T-helper 1 cell treated with Interleukin-12 subunit alpha and Interleukin-12 subunit beta and Interleukin-4 antibody, amounts not matched to agents 30 μg/mL and 1 μg/mL, for 36 hours (primary cell): Measurements from ENCODE around the gene XPO4.
"Not testable (repeated sequence)": the region's sequence is repeated elsewhere in the genome, so short reads cannot be mapped to it uniquely, and the experiment has no call there.

Experiments used
- H3K27ac Mint-ChIP-seq: one replicate; pipeline ENCODE4 v1.8.0; 2021; ENCODE audit warnings: mild to moderate bottlenecking, mixed read lengths
- H3K27me3 Mint-ChIP-seq: one replicate; pipeline ENCODE4 v1.8.0; 2021; ENCODE audit warnings: low read depth, mixed read lengths
- H3K36me3 Mint-ChIP-seq: one replicate; pipeline ENCODE4 v1.8.0; 2021; ENCODE audit warnings: low read depth, mixed read lengths
- H3K4me1 Mint-ChIP-seq: one replicate; pipeline ENCODE4 v1.8.0; 2021; ENCODE audit warnings: low read depth, mixed read lengths
- H3K4me3 Mint-ChIP-seq: one replicate; pipeline ENCODE4 v1.8.0; 2021; ENCODE audit warnings: mild to moderate bottlenecking, moderate library complexity, mixed read lengths
- H3K9me3 Mint-ChIP-seq: one replicate; pipeline ENCODE4 v1.8.0; 2021; ENCODE audit warnings: mixed read lengths

The XPO4 gene

DNA sequence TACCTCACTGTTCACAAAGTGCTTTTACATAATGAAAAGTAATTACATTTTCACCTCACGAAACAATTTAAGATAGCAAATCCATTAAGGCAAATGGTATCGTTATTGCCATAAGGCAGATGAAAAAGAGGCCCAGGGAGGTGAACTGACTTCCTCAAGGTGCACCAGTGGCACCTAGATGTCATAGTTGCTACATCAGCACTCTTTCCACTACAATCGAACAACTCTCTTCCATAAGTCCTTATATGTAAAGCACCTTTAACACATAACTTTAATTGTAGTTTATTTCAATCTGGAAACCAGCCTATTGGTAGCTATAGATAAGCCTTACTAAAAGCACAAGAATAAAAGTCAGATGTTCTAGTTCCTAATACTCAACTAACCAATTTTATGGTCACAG, 35.1 kb downstream of the XPO4 start:
- H3K27me3 Mint-ChIP-seq = no peaks in the 10 kb centered on the region
- no peak overlapping the region for H3K27ac Mint-ChIP-seq
- H3K4me1 Mint-ChIP-seq = peaks cover 15% of the 10 kb centered on the region
- H3K36me3 Mint-ChIP-seq = peaks cover 4% of the 10 kb centered on the region
- no peaks in the 10 kb centered on the region for H3K9me3 Mint-ChIP-seq
- no peak overlapping the region for H3K4me3 Mint-ChIP-seq

DNA sequence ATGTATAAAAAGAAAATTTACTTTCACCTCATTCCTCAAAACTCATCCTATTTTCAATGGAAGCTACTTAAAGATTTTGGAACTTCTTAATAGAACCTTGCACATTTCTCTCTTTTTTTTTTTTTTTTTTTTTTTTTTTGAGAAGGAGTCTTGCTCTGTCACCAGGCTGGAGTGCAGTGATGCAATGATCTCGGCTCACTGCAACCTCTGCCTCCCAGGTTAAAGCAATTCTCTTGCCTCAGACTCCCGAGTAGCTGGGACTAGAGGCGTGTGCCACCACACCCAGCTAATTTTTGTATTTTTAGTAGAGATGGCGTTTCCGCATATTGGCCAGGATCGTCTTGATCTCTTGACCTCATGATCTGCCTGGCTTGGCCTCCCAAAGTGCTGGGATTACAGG, 40.9 kb downstream of the XPO4 start:
- not testable (repeated sequence) for H3K4me3 Mint-ChIP-seq, H3K27me3 Mint-ChIP-seq, H3K27ac Mint-ChIP-seq, H3K4me1 Mint-ChIP-seq, H3K9me3 Mint-ChIP-seq
- peaks cover 17% of the 10 kb centered on the region for H3K36me3 Mint-ChIP-seq

DNA sequence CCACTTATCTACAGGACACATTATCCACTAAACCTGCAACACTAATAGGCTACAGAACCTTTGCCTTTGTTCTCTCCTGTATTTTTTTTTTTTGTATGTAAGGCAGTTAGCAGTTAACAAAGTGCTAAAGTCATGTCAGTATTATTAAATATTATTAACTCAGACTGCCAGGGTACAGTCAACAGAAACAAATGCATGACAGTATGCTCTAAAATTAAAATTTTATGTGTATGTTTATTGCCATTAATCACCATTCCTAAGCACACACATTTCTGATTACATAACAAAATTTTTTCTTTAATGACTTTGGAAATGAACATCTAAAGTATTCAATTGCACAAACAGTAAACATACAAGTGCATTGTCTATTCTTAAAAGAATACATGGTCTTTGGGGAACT, 41.7 kb downstream of the XPO4 start:
- H3K4me1 Mint-ChIP-seq = peaks cover 7% of the 10 kb centered on the region
- H3K27me3 Mint-ChIP-seq = no peaks in the 10 kb centered on the region
- peaks cover 18% of the 10 kb centered on the region for H3K36me3 Mint-ChIP-seq
- no peaks in the 10 kb centered on the region for H3K9me3 Mint-ChIP-seq
- H3K27ac Mint-ChIP-seq = no peak overlapping the region
- H3K4me3 Mint-ChIP-seq = no peak overlapping the region

- Mint-ChIP-seq H3K9me3 (no peaks in the 10 kb centered on the region), H3K36me3 (peaks cover 17% of the 10 kb centered on the region), H3K4me1 (no peaks in the 10 kb centered on the region), H3K27ac (no peak overlapping the region), H3K4me3 (no peak overlapping the region), H3K27me3 (no peaks in the 10 kb centered on the region)
These were observed 45.9 kb downstream of the XPO4 start for GRCh38 chr13:20856650-20857049.

DNA sequence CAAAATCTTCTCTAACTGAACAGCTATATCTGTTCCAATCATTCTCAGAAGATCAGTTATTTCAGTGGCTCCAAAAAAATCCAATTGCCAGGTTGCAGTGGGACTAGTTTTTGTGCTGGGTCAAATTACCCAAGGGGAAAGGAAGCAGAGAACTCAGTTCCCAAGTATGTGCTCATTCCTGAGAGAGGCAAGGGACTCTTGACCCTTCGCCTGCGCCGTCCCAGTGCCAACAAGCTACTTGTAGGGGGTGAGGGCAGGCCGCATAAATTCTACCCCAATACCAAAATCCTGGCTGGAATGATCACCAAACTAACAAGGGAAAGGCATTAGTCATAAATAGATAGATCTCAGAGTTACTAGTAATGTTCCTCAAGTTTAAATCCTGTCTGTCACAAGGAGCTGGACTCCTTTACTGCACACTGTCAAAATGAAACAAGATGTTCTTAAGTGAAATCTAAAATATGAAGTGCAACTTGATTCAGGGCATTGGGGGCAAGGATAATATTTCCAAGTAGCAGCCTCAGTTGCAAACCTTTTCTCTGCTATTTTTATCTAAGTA, 50.6 kb downstream of the XPO4 start:
- H3K4me3 Mint-ChIP-seq = no peak overlapping the region
- H3K27me3 Mint-ChIP-seq = no peaks in the 10 kb centered on the region
- no peak overlapping the region for H3K27ac Mint-ChIP-seq
- no peaks in the 10 kb centered on the region for H3K4me1 Mint-ChIP-seq
- H3K9me3 Mint-ChIP-seq = no peaks in the 10 kb centered on the region
- H3K36me3 Mint-ChIP-seq = peaks cover 13% of the 10 kb centered on the region

- H3K27ac Mint-ChIP-seq = no peak overlapping the region
- no peaks in the 10 kb centered on the region for H3K9me3 Mint-ChIP-seq
- no peaks in the 10 kb centered on the region for H3K27me3 Mint-ChIP-seq
- peaks cover 4% of the 10 kb centered on the region for H3K36me3 Mint-ChIP-seq
- H3K4me1 Mint-ChIP-seq = no peaks in the 10 kb centered on the region
- no peak overlapping the region for H3K4me3 Mint-ChIP-seq
These were observed 53.6 kb downstream of the XPO4 start for GRCh38 chr13:20848944-20849343.

DNA sequence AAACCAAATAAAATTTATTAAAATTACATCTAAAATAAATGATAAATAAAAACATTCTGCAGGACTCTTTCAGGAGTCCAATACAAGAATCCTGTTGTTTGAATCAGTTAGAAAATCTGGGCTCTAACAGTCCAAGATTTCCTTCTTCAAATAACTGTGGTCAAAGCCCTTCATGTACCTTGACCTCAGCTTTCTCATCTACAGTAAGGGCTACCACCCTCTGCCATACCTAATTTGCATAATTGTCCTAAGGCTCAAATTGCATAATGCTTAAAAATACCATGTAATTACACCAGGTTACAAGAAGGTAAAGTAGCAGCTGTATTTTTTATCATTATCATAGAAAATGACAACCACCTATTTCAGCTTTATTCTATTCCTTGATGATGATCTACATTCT, 54.3 kb downstream of the XPO4 start:
- H3K27me3 Mint-ChIP-seq = no peaks in the 10 kb centered on the region

DNA sequence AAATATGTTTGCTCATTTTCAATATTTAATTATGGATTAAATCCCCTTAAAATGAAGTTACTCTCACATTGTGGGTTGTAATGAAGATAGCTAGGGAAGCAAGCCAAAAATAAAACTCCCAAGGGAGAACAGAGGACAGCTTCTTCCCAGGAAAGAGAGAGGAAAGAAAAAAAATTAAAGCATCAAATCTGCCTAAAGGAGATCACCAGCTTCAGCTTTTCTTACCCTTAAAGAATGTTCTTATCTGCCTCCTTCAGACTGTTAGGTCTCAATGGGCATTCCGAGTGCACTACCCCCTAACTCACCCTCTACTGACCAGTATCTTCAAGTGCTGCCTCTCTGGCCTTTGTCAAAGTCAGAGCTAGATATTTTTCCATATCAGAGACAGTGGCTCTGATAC, 55.2 kb downstream of the XPO4 start:
- Mint-ChIP-seq H3K36me3 (peaks cover 3% of the 10 kb centered on the region), H3K4me1 (no peaks in the 10 kb centered on the region), H3K4me3 (no peak overlapping the region), H3K9me3 (no peaks in the 10 kb centered on the region), H3K27ac (no peak overlapping the region), H3K27me3 (no peaks in the 10 kb centered on the region)

More for the DNA sequence above, 54.3 kb downstream of the XPO4 start:
- H3K4me1 Mint-ChIP-seq = no peaks in the 10 kb centered on the region
- no peak overlapping the region for H3K27ac Mint-ChIP-seq
- H3K4me3 Mint-ChIP-seq = no peak overlapping the region
- H3K36me3 Mint-ChIP-seq = peaks cover 3% of the 10 kb centered on the region
- H3K9me3 Mint-ChIP-seq = no peaks in the 10 kb centered on the region

GRCh38 chr13:20843166-20843565, 59.4 kb downstream of the XPO4 start:
- Mint-ChIP-seq H3K9me3 (no peaks in the 10 kb centered on the region), H3K4me3 (no peak overlapping the region), H3K27me3 (no peaks in the 10 kb centered on the region), H3K4me1 (no peaks in the 10 kb centered on the region), H3K27ac (no peak overlapping the region), H3K36me3 (peaks cover 9% of the 10 kb centered on the region)

- Mint-ChIP-seq H3K27ac (no peak overlapping the region), H3K4me1 (peaks cover 1% of the 10 kb centered on the region), H3K36me3 (peaks cover 16% of the 10 kb centered on the region), H3K4me3 (no peak overlapping the region), H3K9me3 (no peaks in the 10 kb centered on the region), H3K27me3 (no peaks in the 10 kb centered on the region)
These were observed 62.0 kb downstream of the XPO4 start for GRCh38 chr13:20840568-20840967.

- H3K27me3 Mint-ChIP-seq = no peaks in the 10 kb centered on the region
- no peak overlapping the region for H3K4me3 Mint-ChIP-seq
- H3K4me1 Mint-ChIP-seq = peaks cover 5% of the 10 kb centered on the region
- no peaks in the 10 kb centered on the region for H3K9me3 Mint-ChIP-seq
- peaks cover 13% of the 10 kb centered on the region for H3K36me3 Mint-ChIP-seq
- H3K27ac Mint-ChIP-seq = no peak overlapping the region
These were observed 68.5 kb downstream of the XPO4 start for GRCh38 chr13:20833900-20834679.

DNA sequence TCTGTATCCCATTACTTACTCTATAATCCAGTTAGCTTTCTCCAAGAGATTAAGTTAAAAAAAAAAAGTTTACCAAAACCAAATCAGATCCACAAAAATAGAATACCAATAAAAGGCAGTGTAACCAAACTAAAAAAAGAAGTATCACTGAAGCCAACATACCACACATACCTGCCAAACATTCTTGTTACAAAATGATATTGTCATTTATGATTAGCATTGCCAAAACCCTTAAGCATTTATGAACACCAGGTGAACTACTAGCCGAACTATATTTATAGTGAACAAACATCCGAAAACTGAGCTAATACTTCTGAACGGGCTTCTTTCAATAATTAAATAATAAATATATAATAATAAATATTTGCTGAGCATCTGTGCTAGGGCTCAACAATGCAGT, 69.7 kb downstream of the XPO4 start:
- Mint-ChIP-seq H3K27me3 (no peaks in the 10 kb centered on the region), H3K4me3 (no peak overlapping the region), H3K4me1 (peaks cover 10% of the 10 kb centered on the region), H3K9me3 (no peaks in the 10 kb centered on the region), H3K36me3 (peaks cover 10% of the 10 kb centered on the region), H3K27ac (no peak overlapping the region)

- H3K36me3 Mint-ChIP-seq = peaks cover 8% of the 10 kb centered on the region
- peaks cover 10% of the 10 kb centered on the region for H3K4me1 Mint-ChIP-seq
- no peak overlapping the region for H3K27ac Mint-ChIP-seq
- no peaks in the 10 kb centered on the region for H3K27me3 Mint-ChIP-seq
- H3K9me3 Mint-ChIP-seq = no peaks in the 10 kb centered on the region
- H3K4me3 Mint-ChIP-seq = no peak overlapping the region
These were observed 70.6 kb downstream of the XPO4 start for GRCh38 chr13:20831933-20832332.

- Mint-ChIP-seq H3K36me3 (peaks cover 5% of the 10 kb centered on the region), H3K27me3 (no peaks in the 10 kb centered on the region), H3K9me3 (no peaks in the 10 kb centered on the region), H3K4me3 (no peak overlapping the region), H3K4me1 (peaks cover 10% of the 10 kb centered on the region), H3K27ac (no peak overlapping the region)
These were observed 71.3 kb downstream of the XPO4 start for GRCh38 chr13:20831254-20831653.

DNA sequence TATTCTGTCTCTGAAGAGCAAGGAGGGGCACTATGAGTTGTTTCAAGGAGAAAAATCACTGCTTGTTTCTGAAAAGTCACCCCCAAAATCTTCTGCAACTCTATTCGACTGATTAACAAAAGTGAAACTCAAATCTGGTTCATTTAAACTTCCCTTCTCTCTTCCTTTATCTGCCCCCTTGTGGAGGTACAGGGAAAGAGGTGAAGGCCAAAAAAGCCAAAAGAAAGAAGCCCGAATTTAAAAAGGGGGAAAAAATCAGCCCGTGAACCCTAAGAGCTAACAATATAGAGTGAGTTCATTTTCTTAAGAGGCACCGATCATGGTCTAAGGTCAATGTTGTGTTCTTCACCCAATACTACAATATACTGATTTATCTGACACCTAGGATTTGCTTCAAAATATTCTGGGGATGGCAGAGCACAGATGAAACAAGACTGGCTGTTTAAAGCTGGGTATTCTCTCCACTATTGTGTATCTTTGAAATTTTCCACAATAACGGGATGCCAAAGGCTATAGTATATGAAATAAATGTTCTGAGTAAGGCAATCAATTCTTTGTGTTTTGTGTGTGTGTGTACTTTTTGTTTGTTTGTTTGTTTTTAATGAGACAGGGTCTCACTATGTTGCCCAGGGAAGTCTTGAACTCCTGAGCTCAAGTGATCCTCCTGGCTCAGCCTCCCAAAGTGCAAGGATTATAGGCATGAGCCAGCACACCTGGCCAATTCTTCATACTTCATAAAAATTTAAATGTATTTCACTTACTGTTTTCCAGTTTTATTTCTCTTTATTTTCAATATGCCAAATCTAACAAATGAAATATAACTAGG, 73.8 kb downstream of the XPO4 start:
- Mint-ChIP-seq H3K4me1 (peaks cover 5% of the 10 kb centered on the region), H3K27me3 (no peaks in the 10 kb centered on the region), H3K9me3 (no peaks in the 10 kb centered on the region), H3K36me3 (no peaks in the 10 kb centered on the region), H3K27ac (no peak overlapping the region), H3K4me3 (no peak overlapping the region)
